PC-3 (cell line): ENCODE measurements around the gene SCMH1.

Experiments used
- EZH2 ChIP-seq: fragments of 300-600 bp; sonication (generic); IDR thresholded peaks from one replicate; pipeline ENCODE4 v1.6.1; 2017; ENCODE audit warnings: antibody characterized with exemption, mild to moderate bottlenecking, low read length; ENCODE audit not compliant: unreplicated experiment
- EZH2phosphoT487 ChIP-seq: fragments of 300-600 bp; sonication (generic); IDR thresholded peaks from 2 replicates; pipeline ENCODE4 v1.6.1; 2018; ENCODE audit warnings: mild to moderate bottlenecking, antibody characterized with exemption, low read length, borderline replicate concordance
- TF ChIP-seq, protein P1 (sequence below): fragments of 300-600 bp; sonication (generic); conservative IDR thresholded peaks from 2 replicates; pipeline ENCODE4 v1.5.1; 2017; ENCODE audit warnings: antibody characterized with exemption, low read depth, mild to moderate bottlenecking, low read length

DNA sequence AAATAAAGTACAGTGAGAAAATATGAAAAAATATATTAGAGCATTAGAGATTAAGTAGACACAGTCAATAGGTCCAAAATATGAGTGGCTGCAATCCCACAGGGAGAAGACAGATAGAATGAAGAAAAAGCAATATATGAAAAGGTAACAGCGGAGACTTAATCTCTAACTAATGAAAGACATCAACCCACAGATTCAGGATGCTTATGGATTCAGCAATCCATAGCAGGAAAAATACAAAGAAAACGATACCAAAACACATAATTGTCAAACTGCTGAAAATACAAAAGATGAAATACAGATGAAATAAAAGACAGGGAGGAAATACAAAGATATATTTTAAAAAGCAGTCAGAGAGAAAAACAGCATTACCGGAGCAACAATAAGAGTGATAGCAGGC, 163.9 kb downstream of the SCMH1 start:
- TF ChIP-seq, protein P1, sequence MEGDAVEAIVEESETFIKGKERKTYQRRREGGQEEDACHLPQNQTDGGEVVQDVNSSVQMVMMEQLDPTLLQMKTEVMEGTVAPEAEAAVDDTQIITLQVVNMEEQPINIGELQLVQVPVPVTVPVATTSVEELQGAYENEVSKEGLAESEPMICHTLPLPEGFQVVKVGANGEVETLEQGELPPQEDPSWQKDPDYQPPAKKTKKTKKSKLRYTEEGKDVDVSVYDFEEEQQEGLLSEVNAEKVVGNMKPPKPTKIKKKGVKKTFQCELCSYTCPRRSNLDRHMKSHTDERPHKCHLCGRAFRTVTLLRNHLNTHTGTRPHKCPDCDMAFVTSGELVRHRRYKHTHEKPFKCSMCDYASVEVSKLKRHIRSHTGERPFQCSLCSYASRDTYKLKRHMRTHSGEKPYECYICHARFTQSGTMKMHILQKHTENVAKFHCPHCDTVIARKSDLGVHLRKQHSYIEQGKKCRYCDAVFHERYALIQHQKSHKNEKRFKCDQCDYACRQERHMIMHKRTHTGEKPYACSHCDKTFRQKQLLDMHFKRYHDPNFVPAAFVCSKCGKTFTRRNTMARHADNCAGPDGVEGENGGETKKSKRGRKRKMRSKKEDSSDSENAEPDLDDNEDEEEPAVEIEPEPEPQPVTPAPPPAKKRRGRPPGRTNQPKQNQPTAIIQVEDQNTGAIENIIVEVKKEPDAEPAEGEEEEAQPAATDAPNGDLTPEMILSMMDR: no peak
- TF ChIP-seq EZH2 (no peak), EZH2phosphoT487 (no peak)
